ENCODE data around the gene DCTN3. TPM values are rescaled to one million over a fixed set of nuclear protein-coding genes. Genes with fewer than 3 reads are reported as not detected.

The DCTN3 gene
- total and polyA plus RNA-seq, 9 of the 15 experiments (the other 6 are each of a cell fraction or from before 2014, with no cell fraction given): 11.0 to 51.0 (median 41.9) TPM

DNA sequence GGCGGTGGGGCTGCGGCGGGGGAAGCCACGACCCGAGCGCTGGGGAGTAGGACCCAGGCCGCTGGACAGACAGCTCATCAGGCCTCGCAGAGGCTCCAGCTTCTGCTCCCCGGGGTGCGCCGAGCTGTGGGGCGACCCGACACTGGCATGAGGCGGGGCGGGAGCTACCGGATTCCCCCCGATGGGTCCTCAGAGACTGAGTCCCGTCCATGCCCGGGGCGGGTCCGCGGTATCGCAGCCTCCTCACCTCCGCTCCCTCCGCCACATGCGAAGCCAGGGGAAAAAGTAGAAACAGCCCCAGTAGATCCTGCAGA is 44.7 kb upstream of the DCTN3 start (continued):
- TF ChIP-seq PHF8 (IDR thresholded peaks at IDR 0.05; ENCODE audit: borderline replicate concordance, low read length): peak; percentile 40; the same call in 1 of the 2 replicates
- TF ChIP-seq RBBP5 (IDR thresholded peaks at IDR 0.05; ENCODE audit: borderline replicate concordance, insufficient read depth, low read length, poor library complexity, severe bottlenecking): peak; percentile 25
- TF ChIP-seq, protein P1, sequence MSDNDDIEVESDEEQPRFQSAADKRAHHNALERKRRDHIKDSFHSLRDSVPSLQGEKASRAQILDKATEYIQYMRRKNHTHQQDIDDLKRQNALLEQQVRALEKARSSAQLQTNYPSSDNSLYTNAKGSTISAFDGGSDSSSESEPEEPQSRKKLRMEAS (CRISPR knock-in tag; IDR thresholded peaks at IDR 0.05): no peak
- no peak for TF ChIP-seq CHD1 (IDR thresholded peaks at IDR 0.05; ENCODE audit: low read length)
- TF ChIP-seq, protein P2, sequence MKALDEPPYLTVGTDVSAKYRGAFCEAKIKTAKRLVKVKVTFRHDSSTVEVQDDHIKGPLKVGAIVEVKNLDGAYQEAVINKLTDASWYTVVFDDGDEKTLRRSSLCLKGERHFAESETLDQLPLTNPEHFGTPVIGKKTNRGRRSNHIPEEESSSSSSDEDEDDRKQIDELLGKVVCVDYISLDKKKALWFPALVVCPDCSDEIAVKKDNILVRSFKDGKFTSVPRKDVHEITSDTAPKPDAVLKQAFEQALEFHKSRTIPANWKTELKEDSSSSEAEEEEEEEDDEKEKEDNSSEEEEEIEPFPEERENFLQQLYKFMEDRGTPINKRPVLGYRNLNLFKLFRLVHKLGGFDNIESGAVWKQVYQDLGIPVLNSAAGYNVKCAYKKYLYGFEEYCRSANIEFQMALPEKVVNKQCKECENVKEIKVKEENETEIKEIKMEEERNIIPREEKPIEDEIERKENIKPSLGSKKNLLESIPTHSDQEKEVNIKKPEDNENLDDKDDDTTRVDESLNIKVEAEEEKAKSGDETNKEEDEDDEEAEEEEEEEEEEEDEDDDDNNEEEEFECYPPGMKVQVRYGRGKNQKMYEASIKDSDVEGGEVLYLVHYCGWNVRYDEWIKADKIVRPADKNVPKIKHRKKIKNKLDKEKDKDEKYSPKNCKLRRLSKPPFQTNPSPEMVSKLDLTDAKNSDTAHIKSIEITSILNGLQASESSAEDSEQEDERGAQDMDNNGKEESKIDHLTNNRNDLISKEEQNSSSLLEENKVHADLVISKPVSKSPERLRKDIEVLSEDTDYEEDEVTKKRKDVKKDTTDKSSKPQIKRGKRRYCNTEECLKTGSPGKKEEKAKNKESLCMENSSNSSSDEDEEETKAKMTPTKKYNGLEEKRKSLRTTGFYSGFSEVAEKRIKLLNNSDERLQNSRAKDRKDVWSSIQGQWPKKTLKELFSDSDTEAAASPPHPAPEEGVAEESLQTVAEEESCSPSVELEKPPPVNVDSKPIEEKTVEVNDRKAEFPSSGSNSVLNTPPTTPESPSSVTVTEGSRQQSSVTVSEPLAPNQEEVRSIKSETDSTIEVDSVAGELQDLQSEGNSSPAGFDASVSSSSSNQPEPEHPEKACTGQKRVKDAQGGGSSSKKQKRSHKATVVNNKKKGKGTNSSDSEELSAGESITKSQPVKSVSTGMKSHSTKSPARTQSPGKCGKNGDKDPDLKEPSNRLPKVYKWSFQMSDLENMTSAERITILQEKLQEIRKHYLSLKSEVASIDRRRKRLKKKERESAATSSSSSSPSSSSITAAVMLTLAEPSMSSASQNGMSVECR (CRISPR knock-in tag; IDR thresholded peaks at IDR 0.05): 0 out of 2 replicates have a peak, but pooled peaks have one; percentile 6
- TF ChIP-seq ZNF134 (CRISPR knock-in tag; conservative IDR thresholded peaks at IDR 0.05): no peak
- TF ChIP-seq, protein P3, sequence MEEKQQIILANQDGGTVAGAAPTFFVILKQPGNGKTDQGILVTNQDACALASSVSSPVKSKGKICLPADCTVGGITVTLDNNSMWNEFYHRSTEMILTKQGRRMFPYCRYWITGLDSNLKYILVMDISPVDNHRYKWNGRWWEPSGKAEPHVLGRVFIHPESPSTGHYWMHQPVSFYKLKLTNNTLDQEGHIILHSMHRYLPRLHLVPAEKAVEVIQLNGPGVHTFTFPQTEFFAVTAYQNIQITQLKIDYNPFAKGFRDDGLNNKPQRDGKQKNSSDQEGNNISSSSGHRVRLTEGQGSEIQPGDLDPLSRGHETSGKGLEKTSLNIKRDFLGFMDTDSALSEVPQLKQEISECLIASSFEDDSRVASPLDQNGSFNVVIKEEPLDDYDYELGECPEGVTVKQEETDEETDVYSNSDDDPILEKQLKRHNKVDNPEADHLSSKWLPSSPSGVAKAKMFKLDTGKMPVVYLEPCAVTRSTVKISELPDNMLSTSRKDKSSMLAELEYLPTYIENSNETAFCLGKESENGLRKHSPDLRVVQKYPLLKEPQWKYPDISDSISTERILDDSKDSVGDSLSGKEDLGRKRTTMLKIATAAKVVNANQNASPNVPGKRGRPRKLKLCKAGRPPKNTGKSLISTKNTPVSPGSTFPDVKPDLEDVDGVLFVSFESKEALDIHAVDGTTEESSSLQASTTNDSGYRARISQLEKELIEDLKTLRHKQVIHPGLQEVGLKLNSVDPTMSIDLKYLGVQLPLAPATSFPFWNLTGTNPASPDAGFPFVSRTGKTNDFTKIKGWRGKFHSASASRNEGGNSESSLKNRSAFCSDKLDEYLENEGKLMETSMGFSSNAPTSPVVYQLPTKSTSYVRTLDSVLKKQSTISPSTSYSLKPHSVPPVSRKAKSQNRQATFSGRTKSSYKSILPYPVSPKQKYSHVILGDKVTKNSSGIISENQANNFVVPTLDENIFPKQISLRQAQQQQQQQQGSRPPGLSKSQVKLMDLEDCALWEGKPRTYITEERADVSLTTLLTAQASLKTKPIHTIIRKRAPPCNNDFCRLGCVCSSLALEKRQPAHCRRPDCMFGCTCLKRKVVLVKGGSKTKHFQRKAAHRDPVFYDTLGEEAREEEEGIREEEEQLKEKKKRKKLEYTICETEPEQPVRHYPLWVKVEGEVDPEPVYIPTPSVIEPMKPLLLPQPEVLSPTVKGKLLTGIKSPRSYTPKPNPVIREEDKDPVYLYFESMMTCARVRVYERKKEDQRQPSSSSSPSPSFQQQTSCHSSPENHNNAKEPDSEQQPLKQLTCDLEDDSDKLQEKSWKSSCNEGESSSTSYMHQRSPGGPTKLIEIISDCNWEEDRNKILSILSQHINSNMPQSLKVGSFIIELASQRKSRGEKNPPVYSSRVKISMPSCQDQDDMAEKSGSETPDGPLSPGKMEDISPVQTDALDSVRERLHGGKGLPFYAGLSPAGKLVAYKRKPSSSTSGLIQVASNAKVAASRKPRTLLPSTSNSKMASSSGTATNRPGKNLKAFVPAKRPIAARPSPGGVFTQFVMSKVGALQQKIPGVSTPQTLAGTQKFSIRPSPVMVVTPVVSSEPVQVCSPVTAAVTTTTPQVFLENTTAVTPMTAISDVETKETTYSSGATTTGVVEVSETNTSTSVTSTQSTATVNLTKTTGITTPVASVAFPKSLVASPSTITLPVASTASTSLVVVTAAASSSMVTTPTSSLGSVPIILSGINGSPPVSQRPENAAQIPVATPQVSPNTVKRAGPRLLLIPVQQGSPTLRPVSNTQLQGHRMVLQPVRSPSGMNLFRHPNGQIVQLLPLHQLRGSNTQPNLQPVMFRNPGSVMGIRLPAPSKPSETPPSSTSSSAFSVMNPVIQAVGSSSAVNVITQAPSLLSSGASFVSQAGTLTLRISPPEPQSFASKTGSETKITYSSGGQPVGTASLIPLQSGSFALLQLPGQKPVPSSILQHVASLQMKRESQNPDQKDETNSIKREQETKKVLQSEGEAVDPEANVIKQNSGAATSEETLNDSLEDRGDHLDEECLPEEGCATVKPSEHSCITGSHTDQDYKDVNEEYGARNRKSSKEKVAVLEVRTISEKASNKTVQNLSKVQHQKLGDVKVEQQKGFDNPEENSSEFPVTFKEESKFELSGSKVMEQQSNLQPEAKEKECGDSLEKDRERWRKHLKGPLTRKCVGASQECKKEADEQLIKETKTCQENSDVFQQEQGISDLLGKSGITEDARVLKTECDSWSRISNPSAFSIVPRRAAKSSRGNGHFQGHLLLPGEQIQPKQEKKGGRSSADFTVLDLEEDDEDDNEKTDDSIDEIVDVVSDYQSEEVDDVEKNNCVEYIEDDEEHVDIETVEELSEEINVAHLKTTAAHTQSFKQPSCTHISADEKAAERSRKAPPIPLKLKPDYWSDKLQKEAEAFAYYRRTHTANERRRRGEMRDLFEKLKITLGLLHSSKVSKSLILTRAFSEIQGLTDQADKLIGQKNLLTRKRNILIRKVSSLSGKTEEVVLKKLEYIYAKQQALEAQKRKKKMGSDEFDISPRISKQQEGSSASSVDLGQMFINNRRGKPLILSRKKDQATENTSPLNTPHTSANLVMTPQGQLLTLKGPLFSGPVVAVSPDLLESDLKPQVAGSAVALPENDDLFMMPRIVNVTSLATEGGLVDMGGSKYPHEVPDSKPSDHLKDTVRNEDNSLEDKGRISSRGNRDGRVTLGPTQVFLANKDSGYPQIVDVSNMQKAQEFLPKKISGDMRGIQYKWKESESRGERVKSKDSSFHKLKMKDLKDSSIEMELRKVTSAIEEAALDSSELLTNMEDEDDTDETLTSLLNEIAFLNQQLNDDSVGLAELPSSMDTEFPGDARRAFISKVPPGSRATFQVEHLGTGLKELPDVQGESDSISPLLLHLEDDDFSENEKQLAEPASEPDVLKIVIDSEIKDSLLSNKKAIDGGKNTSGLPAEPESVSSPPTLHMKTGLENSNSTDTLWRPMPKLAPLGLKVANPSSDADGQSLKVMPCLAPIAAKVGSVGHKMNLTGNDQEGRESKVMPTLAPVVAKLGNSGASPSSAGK (IDR thresholded peaks at IDR 0.05): no peak
- no peak for TF ChIP-seq SMAD4 (CRISPR knock-in tag; conservative IDR thresholded peaks at IDR 0.05)
- TF ChIP-seq, protein P4, sequence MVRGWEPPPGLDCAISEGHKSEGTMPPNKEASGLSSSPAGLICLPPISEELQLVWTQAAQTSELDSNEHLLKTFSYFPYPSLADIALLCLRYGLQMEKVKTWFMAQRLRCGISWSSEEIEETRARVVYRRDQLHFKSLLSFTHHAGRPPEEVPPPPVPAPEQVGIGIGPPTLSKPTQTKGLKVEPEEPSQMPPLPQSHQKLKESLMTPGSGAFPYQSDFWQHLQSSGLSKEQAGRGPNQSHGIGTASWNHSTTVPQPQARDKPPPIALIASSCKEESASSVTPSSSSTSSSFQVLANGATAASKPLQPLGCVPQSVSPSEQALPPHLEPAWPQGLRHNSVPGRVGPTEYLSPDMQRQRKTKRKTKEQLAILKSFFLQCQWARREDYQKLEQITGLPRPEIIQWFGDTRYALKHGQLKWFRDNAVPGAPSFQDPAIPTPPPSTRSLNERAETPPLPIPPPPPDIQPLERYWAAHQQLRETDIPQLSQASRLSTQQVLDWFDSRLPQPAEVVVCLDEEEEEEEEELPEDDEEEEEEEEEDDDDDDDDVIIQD (CRISPR knock-in tag; IDR thresholded peaks at IDR 0.05): no peak

Data from K562 (cell line).